ENCODE results near the gene C10orf95.

C10orf95 gene

GRCh38 chr10:102400076-102400475 lies 51.3 kb downstream of the C10orf95 start:
- no peak for DNase-seq
